HG03135 (cell line): ENCODE results near the gene TMTC1.
"Not testable (repeated sequence)": the region's sequence is repeated elsewhere in the genome, so short reads cannot be mapped to it uniquely, and the experiment has no call there.

ENCODE experiments used
- ATAC-seq: cut with Tn5 transposase; IDR thresholded peaks from one replicate; pipeline ENCODE4 v1.9.1; 2021; ENCODE audit warnings: mild to moderate bottlenecking, moderate library complexity; ENCODE audit not compliant: unreplicated experiment

Gene TMTC1

GRCh38 chr12:29783773-29784666 lies at the start of gene TMTC1:
TMTC1 (minus strand) TSS chr12:29783942; CDS start chr12:29783751, 191 bp downstream.
- ATAC-seq = peak; percentile 4

GRCh38 chr12:29831173-29831572 lies 47.4 kb upstream of the TMTC1 start:
- ATAC-seq = no peak

- no peak for ATAC-seq
These were observed 46.6 kb upstream of the TMTC1 start for GRCh38 chr12:29830391-29830790.

GRCh38 chr12:29818916-29819623 lies 35.3 kb upstream of the TMTC1 start:
- no peak for ATAC-seq

- no peak for ATAC-seq
These were observed 33.4 kb upstream of the TMTC1 start for GRCh38 chr12:29816874-29817725.

GRCh38 chr12:29809616-29810361 lies 26.0 kb upstream of the TMTC1 start:
- ATAC-seq = not testable (repeated sequence)

- no peak for ATAC-seq
These were observed 23.4 kb upstream of the TMTC1 start for GRCh38 chr12:29807129-29807528.

- no peak for ATAC-seq
These were observed 20.3 kb upstream of the TMTC1 start for GRCh38 chr12:29804019-29804418.

GRCh38 chr12:29799591-29799990 lies 15.8 kb upstream of the TMTC1 start:
- no peak for ATAC-seq

GRCh38 chr12:29797565-29798355 lies 14.0 kb upstream of the TMTC1 start:
- no peak for ATAC-seq

GRCh38 chr12:29796823-29797263 lies 13.1 kb upstream of the TMTC1 start:
- no peak for ATAC-seq

GRCh38 chr12:29795715-29796114 lies 12.0 kb upstream of the TMTC1 start:
- no peak for ATAC-seq

GRCh38 chr12:29794862-29795261 lies 11.1 kb upstream of the TMTC1 start:
- ATAC-seq = no peak

- no peak for ATAC-seq
These were observed 9.1 kb upstream of the TMTC1 start for GRCh38 chr12:29792853-29793252.

GRCh38 chr12:29792132-29792531 lies 8.4 kb upstream of the TMTC1 start:
- ATAC-seq = no peak

GRCh38 chr12:29782871-29783772 lies 620 bp downstream of the TMTC1 start:
- peak; percentile 19 for ATAC-seq

- ATAC-seq = peak; percentile 73
These were observed 1.4 kb downstream of the TMTC1 start for GRCh38 chr12:29782285-29782870.

- peak; percentile 15 for ATAC-seq
These were observed 2.0 kb downstream of the TMTC1 start for GRCh38 chr12:29781705-29782266.
